GM06990 (cell line): Measurements from ENCODE around the gene ROM1.

Source experiments
- DNase-seq: peaks from one replicate; pipeline ENCODE4 v3.0.0-alpha.2; 2011; ENCODE audit not compliant: insufficient read length; ENCODE audit errors: extremely low read depth
- H3K27me3 ChIP-seq: replicated peaks from 2 replicates; pipeline ENCODE4 v1.6.0; 2011; ENCODE audit warnings: low read length; ENCODE audit not compliant: control insufficient read depth, insufficient read depth
- H3K36me3 ChIP-seq: 2 replicates; pipeline ENCODE4 v1.5.1; 2011; ENCODE audit warnings: low read length; ENCODE audit not compliant: control insufficient read depth, insufficient read depth
- H3K4me3 ChIP-seq: replicated peaks from 2 replicates; pipeline ENCODE4 v1.5.1; 2011; ENCODE audit warnings: low read depth, mild to moderate bottlenecking, control low read depth, low read length
- TF ChIP-seq, protein P1 (sequence below): IDR thresholded peaks from 2 replicates; pipeline ENCODE4 v1.5.1; 2011; ENCODE audit warnings: low read length, control low read depth, mild to moderate bottlenecking, inconsistent platforms; ENCODE audit not compliant: insufficient read depth, poor library complexity, severe bottlenecking

The ROM1 gene

DNA sequence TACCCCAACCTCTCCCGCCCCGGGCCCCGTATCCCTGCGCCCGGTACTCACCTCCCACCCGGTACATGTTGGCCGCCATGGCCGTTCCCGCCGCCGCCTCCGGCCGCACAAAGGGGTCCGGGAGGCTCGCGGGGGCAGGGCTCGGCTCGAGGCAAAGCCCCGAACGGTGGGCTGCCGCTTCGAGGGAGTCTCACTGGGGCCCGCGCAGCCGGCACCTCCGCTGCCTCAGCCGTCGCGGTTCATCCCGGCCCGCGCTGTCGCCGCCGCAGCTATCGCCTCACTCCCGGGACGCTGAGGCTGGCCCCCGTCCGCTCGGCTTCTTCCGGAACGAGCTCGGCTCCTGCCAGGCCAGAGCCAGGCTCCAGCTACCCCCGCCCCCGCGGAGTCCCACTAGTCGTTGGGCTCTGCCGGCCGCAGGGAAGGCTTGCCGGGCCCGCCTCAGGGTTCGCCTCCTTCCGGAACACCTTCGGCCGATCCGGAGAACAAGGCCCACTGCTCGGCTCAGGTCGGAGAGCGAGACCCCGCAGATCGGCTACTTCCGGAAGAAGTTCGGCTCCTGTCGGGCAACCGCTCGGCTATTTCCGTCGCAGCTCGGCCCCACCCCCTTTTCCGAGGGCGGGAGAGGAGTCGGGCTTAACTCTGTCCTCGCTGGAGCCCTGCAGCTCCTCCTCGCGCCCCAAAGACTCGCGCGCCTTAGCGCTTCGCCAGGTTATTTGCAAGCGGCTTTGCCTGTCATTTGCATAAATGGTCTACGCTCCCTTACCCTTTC is 11.5 kb upstream of the ROM1 start, which contains the start of gene MTA2:
Gene MTA2, minus strand, starts transcription at position 494 of the 769 bp plus-strand sequence. Its CDS starts 415 bp downstream, at position 79.
- peak; percentile 99 for DNase-seq
- Histone ChIP-seq H3K4me3 (peak within 1 kb of the TSS; percentile 93), H3K36me3 (peaks cover 28% of the 10 kb centered on the region), H3K27me3 (no peaks in the 10 kb centered on the region)
- TF ChIP-seq, protein P1, sequence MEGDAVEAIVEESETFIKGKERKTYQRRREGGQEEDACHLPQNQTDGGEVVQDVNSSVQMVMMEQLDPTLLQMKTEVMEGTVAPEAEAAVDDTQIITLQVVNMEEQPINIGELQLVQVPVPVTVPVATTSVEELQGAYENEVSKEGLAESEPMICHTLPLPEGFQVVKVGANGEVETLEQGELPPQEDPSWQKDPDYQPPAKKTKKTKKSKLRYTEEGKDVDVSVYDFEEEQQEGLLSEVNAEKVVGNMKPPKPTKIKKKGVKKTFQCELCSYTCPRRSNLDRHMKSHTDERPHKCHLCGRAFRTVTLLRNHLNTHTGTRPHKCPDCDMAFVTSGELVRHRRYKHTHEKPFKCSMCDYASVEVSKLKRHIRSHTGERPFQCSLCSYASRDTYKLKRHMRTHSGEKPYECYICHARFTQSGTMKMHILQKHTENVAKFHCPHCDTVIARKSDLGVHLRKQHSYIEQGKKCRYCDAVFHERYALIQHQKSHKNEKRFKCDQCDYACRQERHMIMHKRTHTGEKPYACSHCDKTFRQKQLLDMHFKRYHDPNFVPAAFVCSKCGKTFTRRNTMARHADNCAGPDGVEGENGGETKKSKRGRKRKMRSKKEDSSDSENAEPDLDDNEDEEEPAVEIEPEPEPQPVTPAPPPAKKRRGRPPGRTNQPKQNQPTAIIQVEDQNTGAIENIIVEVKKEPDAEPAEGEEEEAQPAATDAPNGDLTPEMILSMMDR, result peak; percentile 1

DNA sequence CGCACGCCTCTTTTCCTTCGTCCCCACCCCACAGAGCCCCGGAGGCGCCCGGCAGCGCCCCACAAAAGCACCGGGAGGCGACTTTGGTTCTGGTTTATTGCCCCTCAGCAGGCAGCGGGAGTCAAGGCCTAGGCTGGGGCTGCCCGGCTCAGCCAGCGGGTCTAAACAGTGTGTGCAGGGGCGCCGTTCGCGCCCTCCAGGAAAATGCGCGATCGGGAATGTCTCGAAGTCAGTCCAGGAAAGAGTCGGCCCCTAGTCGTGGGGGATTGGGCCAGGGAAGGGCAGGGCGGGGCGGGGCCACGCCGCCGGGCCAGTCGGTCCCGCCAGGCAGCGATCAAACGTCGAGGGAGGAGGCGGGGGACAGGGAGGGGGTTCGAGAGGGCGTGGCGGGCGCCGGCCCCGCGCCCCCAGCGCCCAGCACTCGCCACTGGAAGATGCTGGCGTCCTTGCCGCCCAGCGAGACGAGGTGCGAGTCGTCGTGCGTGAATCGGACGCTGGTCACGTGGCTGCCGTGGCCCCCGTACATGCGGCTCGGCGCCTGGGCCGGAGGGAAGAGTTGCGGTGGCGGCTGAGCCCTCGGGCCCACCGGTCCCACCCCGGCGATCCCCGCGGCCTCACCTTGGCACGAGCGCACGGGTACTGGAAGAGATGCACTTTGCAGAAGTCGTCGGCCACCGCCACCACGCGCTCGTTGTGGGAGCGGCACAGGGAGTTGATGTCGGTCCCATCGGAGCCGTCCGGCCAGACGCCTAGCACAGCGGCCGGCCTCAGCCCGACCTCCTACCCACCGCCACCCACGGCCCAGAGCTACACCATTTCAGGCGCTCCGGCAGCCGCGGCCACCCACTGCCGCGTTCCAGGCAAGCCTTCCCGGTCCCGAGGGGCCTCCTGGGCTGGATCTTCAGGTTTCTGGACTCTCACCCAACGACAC is 10.7 kb upstream of the ROM1 start:
- no peak for DNase-seq
- TF ChIP-seq, protein P1, result no peak
- Histone ChIP-seq H3K27me3 (no peaks in the 10 kb centered on the region), H3K36me3 (peaks cover 22% of the 10 kb centered on the region), H3K4me3 (peak overlapping the region; percentile 36)

DNA sequence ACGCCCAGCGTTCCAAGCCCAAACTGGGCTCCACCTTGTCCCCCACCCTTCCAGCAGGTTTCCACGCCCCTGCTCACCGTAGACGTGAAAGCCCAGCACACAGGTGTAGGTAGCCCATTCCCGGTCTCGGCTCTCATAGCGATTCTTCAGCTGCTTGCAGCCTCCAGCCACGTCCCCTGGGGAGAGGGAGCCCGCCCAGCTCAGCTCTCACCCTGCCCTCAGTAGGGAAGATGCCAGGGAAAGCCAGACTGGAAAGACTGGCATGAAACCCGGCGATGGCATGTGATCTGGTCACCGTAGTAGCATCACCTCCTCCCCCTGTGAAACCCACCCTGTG is 10.0 kb upstream of the ROM1 start:
- H3K27me3 ChIP-seq, result no peaks in the 10 kb centered on the region
- no peak overlapping the region for H3K4me3 ChIP-seq
- no peak for DNase-seq
- H3K36me3 ChIP-seq, result peaks cover 16% of the 10 kb centered on the region
- TF ChIP-seq, protein P1, result no peak

DNA sequence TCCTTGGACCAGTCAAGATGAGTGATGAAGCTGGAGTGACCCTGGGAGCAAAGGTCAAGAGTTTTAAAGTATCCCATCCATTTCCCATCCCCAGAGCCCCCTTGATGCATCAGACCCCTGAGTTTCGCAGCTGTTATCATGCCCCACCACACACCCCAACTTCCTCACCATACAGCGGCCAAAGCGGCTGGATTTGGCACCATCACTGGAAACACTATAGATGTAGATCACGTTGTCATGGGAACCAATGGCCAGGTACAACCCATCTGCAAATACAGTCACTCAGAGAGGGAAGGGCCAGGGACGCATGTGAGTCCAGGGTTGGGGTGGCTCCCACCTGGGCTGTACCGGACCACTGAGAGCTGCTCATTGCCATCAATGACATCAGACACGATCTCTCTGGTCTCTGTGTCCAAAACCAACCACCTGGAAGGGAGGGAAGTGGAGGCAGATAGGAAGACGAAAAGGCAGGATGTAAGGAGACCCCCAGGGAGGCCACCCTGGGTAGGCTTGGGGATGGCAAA is 9.2 kb upstream of the ROM1 start:
- Histone ChIP-seq H3K36me3 (peaks cover 12% of the 10 kb centered on the region), H3K4me3 (no peak overlapping the region), H3K27me3 (no peaks in the 10 kb centered on the region)
- TF ChIP-seq, protein P1, result no peak
- DNase-seq, result no peak

DNA sequence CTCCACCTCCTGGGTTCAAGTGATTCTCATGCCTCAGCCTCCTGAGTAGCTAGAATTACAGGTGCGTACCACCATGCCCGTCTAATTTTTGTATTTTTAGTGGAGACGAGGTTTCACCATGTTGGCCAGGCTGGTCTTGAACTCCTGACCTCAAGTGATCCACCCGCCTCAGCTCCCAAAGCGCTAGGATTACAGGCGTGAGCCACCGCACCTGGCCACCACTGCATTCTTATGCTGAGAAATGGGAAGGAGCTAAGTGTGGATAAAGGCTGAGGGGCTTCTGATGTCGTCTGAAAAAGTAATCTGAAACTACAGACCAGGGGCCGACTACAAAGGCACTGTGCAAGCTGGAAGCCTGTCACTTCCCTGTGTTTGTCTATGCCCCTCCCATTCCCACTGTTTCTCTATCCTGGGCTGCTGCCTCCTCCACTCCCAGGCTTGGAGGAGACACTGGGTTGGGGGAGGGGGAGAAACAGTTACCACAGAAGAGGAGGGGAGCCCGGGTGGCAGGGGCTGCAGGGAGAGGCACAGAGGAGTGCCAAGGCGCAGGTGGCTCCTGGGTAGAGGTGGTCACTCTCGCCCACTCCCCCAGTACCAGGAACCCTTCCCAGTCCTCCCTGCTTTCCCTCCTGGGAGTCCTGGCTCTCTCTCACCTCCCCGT is 8.5 kb upstream of the ROM1 start:
- no peak for DNase-seq
- H3K4me3 ChIP-seq, result no peak overlapping the region
- TF ChIP-seq, protein P1, result no peak
- H3K27me3 ChIP-seq, result no peaks in the 10 kb centered on the region
- H3K36me3 ChIP-seq, result peaks cover 12% of the 10 kb centered on the region
